K562 (cell line): ENCODE data around the gene MRPL40. TPM values are rescaled to one million over a fixed set of nuclear protein-coding genes. Genes with fewer than 3 reads are reported as not detected.

Experiments used
- BACH1 ChIP-seq: fragments of 200-800 bp; sonication (Bioruptor generic); IDR thresholded peaks from 2 replicates; pipeline ENCODE4 v1.6.1; 2016; ENCODE audit warnings: missing genetic modification characterization, missing compliant biosample characterization
- E2F3 ChIP-seq: fragments of 250-450 bp; sonication (Bioruptor Pico); IDR thresholded peaks from 2 replicates; pipeline ENCODE4 v1.4.0; 2020; ENCODE audit warnings: mild to moderate bottlenecking
- HCFC1 ChIP-seq: IDR thresholded peaks from 2 replicates; pipeline ENCODE4 v1.6.1; 2012; ENCODE audit warnings: low read depth, low read length, improper control_type of control experiment
- HNRNPUL1 ChIP-seq: fragments of 200-400 bp; formaldehyde crosslinking; IDR thresholded peaks from 2 replicates; pipeline ENCODE4 v1.6.1; 2017; ENCODE audit warnings: low read length
- JUND ChIP-seq, 2 experiments: IDR thresholded peaks; 2 replicates in 1 of 2; 3 replicates in 1 of 2; pipeline ENCODE4 v1.6.1; 2011; ENCODE audit warnings: borderline replicate concordance in 2 of 2, low read depth in 2 of 2, low read length in 2 of 2, improper control_type of control experiment in 1 of 2, missing biosample characterization in 1 of 2, missing genetic modification characterization in 1 of 2, missing genetic modification reagents in 1 of 2
- MYC ChIP-seq, 2 experiments: fragments of 250-450 bp in 1 of 2; sonication (Bioruptor Pico) in 1 of 2; IDR thresholded peaks; 2 replicates each; pipeline versions ENCODE4 v1.5.1 to v1.6.1; 2012 to 2021; ENCODE audit warnings: low read depth in 2 of 2, borderline replicate concordance in 1 of 2, improper control_type of control experiment in 1 of 2, low read length in 1 of 2, mild to moderate bottlenecking in 1 of 2, moderate library complexity in 1 of 2
- SETDB1 ChIP-seq: IDR thresholded peaks from one replicate; pipeline ENCODE4 v1.6.1; 2012; ENCODE audit warnings: low read length, control low read depth, inconsistent platforms
- ZEB2 ChIP-seq: fragments of 450-650 bp; IDR thresholded peaks from 2 replicates; pipeline ENCODE4 v1.6.1; 2016
- ZNF347 ChIP-seq: fragments of 450-650 bp; formaldehyde crosslinking; IDR thresholded peaks from 2 replicates; pipeline ENCODE4 v1.4.0; 2020; ENCODE audit warnings: low read depth, mild to moderate bottlenecking, moderate library complexity
- ZSCAN32 ChIP-seq: fragments of 450-650 bp; formaldehyde crosslinking; IDR thresholded peaks from 2 replicates; pipeline ENCODE4 v1.4.0; 2020; ENCODE audit warnings: mild to moderate bottlenecking, moderate library complexity
- polyA plus RNA-seq, 8 experiments: library from polyadenylated mRNA; depleted of rRNA in 4 of 8; stranded (reverse) in 5 of 8; unstranded in 3 of 8; fragments of >200 nt; fragmentation: Nextera tagmentation in 2 of 8; fragmentation: Illumina TruSeq in 1 of 8; extraction: Ambion mirVana in 2 of 8; extraction: Trizol in 1 of 8; gene quantifications; 2 replicates each; pipeline versions ENCODE4 v1.2.1 to v1.2.3, GENCODE V29; 2011 to 2014; ENCODE audit warnings: inconsistent platforms in 1 of 8, missing spikeins in 1 of 8
- total RNA-seq, 7 experiments: library from RNA; depleted of rRNA in 6 of 7; stranded (reverse); fragments of >200 nt in 6 of 7; fragmentation: Illumina TruSeq in 2 of 7; extraction: Trizol in 2 of 7; gene quantifications; 2 replicates each; pipeline versions ENCODE4 v1.2.1 to v1.2.3, GENCODE V29; 2011 to 2021; ENCODE audit warnings: low replicate concordance in 1 of 7
- TF ChIP-seq, protein P1 (sequence below), 3 experiments: IDR thresholded peaks in 2 of 3; conservative IDR thresholded peaks in 1 of 3; 2 replicates each; pipeline ENCODE4 v1.5.1; 2011 to 2012; ENCODE audit warnings: low read length in 3 of 3, mild to moderate bottlenecking in 3 of 3, control low read depth in 2 of 3, improper control_type of control experiment in 1 of 3, inconsistent platforms in 1 of 3, low read depth in 1 of 3, mixed read lengths in 1 of 3, moderate library complexity in 1 of 3; ENCODE audit not compliant: insufficient read depth in 2 of 3
- TF ChIP-seq, protein P2 (sequence below): fragments of 250-450 bp; sonication (Bioruptor Pico); IDR thresholded peaks from 2 replicates; pipeline ENCODE4 v1.4.0; 2020; ENCODE audit warnings: mild to moderate bottlenecking
- TF ChIP-seq, protein P3 (sequence below): fragments of 250-450 bp; sonication (Bioruptor Pico); IDR thresholded peaks from 2 replicates; pipeline ENCODE4 v1.5.0; 2022; ENCODE audit warnings: mild to moderate bottlenecking
- TF ChIP-seq, protein P4 (sequence below): fragments of 250-450 bp; sonication (Bioruptor Pico); IDR thresholded peaks from 2 replicates; pipeline ENCODE4 v1.9.0; 2021; ENCODE audit warnings: mild to moderate bottlenecking, inconsistent platforms
- TF ChIP-seq, protein P5 (sequence below): fragments of 200-800 bp; sonication (Bioruptor generic); IDR thresholded peaks from 2 replicates; pipeline ENCODE4 v1.6.1; 2017; ENCODE audit warnings: missing genetic modification characterization, missing compliant biosample characterization

MRPL40 gene
- total and polyA plus RNA-seq, 9 of the 15 experiments (the other 6 are each of a cell fraction or from before 2014, with no cell fraction given) = 132 to 652 (median 208) TPM

DNA sequence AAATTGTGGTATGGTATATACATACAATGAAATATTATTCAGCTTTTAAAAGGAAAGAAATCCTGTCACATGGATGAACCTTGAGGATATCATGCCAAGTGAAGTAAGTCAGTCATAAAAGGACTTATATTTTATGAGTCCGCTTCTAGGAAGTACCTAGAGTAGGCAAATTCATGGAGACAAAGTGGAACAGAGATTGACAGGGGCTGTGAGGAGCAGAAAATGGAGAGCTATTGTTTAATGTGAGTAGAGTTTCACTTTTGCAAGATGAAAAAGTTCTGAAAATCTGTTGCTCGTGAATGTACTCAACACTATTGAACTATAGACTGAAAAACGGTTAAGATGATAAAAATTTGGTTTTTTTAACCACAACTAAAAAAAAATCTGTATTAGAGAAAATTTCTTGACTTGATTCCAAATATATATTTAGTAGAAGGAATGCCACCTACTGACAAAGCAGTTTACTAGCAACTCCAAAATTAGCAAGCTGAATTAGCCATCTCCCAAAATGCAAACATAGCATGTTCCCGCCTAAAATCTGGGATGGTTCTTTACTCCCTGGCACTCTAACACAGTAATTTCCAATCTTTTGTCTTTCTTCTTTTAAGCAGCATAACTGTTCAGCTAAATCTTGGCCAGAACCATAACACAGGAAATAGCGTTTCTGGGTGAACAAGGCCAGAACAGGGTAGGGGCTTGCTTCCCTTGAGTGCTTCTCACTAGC is 45.1 kb downstream of the MRPL40 start (continued):
- TF ChIP-seq, protein P1, sequence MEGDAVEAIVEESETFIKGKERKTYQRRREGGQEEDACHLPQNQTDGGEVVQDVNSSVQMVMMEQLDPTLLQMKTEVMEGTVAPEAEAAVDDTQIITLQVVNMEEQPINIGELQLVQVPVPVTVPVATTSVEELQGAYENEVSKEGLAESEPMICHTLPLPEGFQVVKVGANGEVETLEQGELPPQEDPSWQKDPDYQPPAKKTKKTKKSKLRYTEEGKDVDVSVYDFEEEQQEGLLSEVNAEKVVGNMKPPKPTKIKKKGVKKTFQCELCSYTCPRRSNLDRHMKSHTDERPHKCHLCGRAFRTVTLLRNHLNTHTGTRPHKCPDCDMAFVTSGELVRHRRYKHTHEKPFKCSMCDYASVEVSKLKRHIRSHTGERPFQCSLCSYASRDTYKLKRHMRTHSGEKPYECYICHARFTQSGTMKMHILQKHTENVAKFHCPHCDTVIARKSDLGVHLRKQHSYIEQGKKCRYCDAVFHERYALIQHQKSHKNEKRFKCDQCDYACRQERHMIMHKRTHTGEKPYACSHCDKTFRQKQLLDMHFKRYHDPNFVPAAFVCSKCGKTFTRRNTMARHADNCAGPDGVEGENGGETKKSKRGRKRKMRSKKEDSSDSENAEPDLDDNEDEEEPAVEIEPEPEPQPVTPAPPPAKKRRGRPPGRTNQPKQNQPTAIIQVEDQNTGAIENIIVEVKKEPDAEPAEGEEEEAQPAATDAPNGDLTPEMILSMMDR (IDR thresholded peaks at IDR 0.05 in 2 of 3, conservative IDR thresholded peaks at IDR 0.05 in 1 of 3; ENCODE audit: insufficient read depth in 2 of 3, low read depth in 1 of 3, low read length in 3 of 3) = peak in 2 of 3 experiments; percentile 51 to 84; a peak in 3 of 6 replicates
- TF ChIP-seq, protein P2, sequence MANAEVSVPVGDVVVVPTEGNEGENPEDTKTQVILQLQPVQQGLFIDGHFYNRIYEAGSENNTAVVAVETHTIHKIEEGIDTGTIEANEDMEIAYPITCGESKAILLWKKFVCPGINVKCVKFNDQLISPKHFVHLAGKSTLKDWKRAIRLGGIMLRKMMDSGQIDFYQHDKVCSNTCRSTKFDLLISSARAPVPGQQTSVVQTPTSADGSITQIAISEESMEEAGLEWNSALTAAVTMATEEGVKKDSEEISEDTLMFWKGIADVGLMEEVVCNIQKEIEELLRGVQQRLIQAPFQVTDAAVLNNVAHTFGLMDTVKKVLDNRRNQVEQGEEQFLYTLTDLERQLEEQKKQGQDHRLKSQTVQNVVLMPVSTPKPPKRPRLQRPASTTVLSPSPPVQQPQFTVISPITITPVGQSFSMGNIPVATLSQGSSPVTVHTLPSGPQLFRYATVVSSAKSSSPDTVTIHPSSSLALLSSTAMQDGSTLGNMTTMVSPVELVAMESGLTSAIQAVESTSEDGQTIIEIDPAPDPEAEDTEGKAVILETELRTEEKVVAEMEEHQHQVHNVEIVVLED (CRISPR knock-in tag) = peak; percentile 46; the same call in 1 of the 2 replicates
- TF ChIP-seq, protein P3, sequence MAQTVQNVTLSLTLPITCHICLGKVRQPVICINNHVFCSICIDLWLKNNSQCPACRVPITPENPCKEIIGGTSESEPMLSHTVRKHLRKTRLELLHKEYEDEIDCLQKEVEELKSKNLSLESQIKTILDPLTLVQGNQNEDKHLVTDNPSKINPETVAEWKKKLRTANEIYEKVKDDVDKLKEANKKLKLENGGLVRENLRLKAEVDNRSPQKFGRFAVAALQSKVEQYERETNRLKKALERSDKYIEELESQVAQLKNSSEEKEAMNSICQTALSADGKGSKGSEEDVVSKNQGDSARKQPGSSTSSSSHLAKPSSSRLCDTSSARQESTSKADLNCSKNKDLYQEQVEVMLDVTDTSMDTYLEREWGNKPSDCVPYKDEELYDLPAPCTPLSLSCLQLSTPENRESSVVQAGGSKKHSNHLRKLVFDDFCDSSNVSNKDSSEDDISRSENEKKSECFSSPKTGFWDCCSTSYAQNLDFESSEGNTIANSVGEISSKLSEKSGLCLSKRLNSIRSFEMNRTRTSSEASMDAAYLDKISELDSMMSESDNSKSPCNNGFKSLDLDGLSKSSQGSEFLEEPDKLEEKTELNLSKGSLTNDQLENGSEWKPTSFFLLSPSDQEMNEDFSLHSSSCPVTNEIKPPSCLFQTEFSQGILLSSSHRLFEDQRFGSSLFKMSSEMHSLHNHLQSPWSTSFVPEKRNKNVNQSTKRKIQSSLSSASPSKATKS = 0 out of 2 replicates have a peak, but pooled peaks have one; percentile 59
- TF ChIP-seq MYC (IDR thresholded peaks at IDR 0.05; ENCODE audit: low read depth, low read length) (peak; percentile 52), MYC (CRISPR knock-in tag; IDR thresholded peaks at IDR 0.05; ENCODE audit: borderline replicate concordance, low read depth) (0 out of 2 replicates have a peak, but pooled peaks have one; percentile 13), HCFC1 (0 out of 2 replicates have a peak, but pooled peaks have one; percentile 11), SETDB1 (peak; percentile 15), JUND (IDR thresholded peaks at IDR 0.05; ENCODE audit: borderline replicate concordance, low read depth, low read length) (peak; percentile 39; the same call in 1 of the 2 replicates), JUND (tag; IDR thresholded peaks at IDR 0.05; ENCODE audit: borderline replicate concordance, low read depth, low read length) (no peak), ZSCAN32 (CRISPR knock-in tag) (no peak), ZEB2 (no peak), E2F3 (CRISPR knock-in tag) (peak; percentile 49; the same call in 1 of the 2 replicates), BACH1 (0 out of 2 replicates have a peak, but pooled peaks have one; percentile 65), HNRNPUL1 (no peak), ZNF347 (CRISPR knock-in tag) (no peak)
- TF ChIP-seq, protein P4, sequence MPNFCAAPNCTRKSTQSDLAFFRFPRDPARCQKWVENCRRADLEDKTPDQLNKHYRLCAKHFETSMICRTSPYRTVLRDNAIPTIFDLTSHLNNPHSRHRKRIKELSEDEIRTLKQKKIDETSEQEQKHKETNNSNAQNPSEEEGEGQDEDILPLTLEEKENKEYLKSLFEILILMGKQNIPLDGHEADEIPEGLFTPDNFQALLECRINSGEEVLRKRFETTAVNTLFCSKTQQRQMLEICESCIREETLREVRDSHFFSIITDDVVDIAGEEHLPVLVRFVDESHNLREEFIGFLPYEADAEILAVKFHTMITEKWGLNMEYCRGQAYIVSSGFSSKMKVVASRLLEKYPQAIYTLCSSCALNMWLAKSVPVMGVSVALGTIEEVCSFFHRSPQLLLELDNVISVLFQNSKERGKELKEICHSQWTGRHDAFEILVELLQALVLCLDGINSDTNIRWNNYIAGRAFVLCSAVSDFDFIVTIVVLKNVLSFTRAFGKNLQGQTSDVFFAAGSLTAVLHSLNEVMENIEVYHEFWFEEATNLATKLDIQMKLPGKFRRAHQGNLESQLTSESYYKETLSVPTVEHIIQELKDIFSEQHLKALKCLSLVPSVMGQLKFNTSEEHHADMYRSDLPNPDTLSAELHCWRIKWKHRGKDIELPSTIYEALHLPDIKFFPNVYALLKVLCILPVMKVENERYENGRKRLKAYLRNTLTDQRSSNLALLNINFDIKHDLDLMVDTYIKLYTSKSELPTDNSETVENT (CRISPR knock-in tag) = 0 out of 2 replicates have a peak, but pooled peaks have one; percentile 47
- TF ChIP-seq, protein P5, sequence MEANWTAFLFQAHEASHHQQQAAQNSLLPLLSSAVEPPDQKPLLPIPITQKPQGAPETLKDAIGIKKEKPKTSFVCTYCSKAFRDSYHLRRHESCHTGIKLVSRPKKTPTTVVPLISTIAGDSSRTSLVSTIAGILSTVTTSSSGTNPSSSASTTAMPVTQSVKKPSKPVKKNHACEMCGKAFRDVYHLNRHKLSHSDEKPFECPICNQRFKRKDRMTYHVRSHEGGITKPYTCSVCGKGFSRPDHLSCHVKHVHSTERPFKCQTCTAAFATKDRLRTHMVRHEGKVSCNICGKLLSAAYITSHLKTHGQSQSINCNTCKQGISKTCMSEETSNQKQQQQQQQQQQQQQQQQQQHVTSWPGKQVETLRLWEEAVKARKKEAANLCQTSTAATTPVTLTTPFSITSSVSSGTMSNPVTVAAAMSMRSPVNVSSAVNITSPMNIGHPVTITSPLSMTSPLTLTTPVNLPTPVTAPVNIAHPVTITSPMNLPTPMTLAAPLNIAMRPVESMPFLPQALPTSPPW (CRISPR knock-in tag) = no peak
